WTC11 (cell line): ENCODE measurements around the gene STEAP1. TPM values are rescaled to one million over a fixed set of nuclear protein-coding genes. Genes with fewer than 3 reads are reported as not detected.

ENCODE experiments used
- ATAC-seq: fragments of 200-7000 bp; cut with Tn5 transposase; 2 replicates; pipeline ENCODE4 v1.10.0; 2021; ENCODE audit warnings: mild to moderate bottlenecking, moderate library complexity
- CTCF ChIA-PET: fragments of 300-600 bp; sonication (Branson Sonifier 250); formaldehyde crosslinking; loops from one replicate; lab custom pipeline; 2021; ENCODE audit warnings: antibody characterized with exemption; lab: Charles Lee
- POLR2A ChIA-PET: fragments of 350-600 bp; sonication (Branson Sonifier 250); formaldehyde crosslinking; loops from one replicate; lab custom pipeline; 2021; ENCODE audit warnings: antibody characterized with exemption; lab: Charles Lee
- DNase-seq: peaks from one replicate; pipeline ENCODE4 v3.0.0; 2021; ENCODE audit warnings: low spot score
- H3K27ac Mint-ChIP-seq: 2 replicates; pipeline ENCODE4 v1.8.0; 2021; ENCODE audit warnings: mixed read lengths
- H3K27me3 Mint-ChIP-seq: 2 replicates; pipeline ENCODE4 v1.8.0; 2021; ENCODE audit warnings: low read depth, mild to moderate bottlenecking, moderate library complexity, mixed read lengths
- H3K36me3 Mint-ChIP-seq: 2 replicates; pipeline ENCODE4 v1.8.0; 2021; ENCODE audit warnings: mixed read lengths
- H3K4me1 Mint-ChIP-seq: 2 replicates; pipeline ENCODE4 v1.8.0; 2022; ENCODE audit warnings: mixed read lengths
- H3K4me3 Mint-ChIP-seq: 2 replicates; pipeline ENCODE4 v1.8.0; 2021; ENCODE audit warnings: mild to moderate bottlenecking, moderate library complexity, mixed read lengths
- H3K9me3 Mint-ChIP-seq: 2 replicates; pipeline ENCODE4 v1.8.0; 2021; ENCODE audit warnings: mixed read lengths
- ARID4B ChIP-seq: sonication (generic); formaldehyde crosslinking; IDR thresholded peaks from 2 replicates; pipeline ENCODE4 v1.8.0; 2023; ENCODE audit warnings: missing genetic modification reagents, mild to moderate bottlenecking, borderline replicate concordance
- CREM ChIP-seq: sonication (generic); formaldehyde crosslinking; IDR thresholded peaks from 2 replicates; pipeline ENCODE4 v1.8.1; 2022; ENCODE audit warnings: mild to moderate bottlenecking, missing genetic modification reagents, moderate library complexity
- E2F4 ChIP-seq: sonication (generic); formaldehyde crosslinking; IDR thresholded peaks from 2 replicates; pipeline ENCODE4 v1.8.1; 2022; ENCODE audit warnings: low read depth, mild to moderate bottlenecking, moderate library complexity, missing genetic modification reagents, borderline replicate concordance
- E2F5 ChIP-seq: sonication (generic); formaldehyde crosslinking; IDR thresholded peaks from 2 replicates; pipeline ENCODE4 v1.8.1; 2022; ENCODE audit warnings: mild to moderate bottlenecking, moderate library complexity, missing genetic modification reagents
- ELF4 ChIP-seq: sonication (generic); formaldehyde crosslinking; IDR thresholded peaks from 2 replicates; pipeline ENCODE4 v1.8.1; 2022; ENCODE audit warnings: low read depth, mild to moderate bottlenecking, moderate library complexity, missing genetic modification reagents
- ESRRA ChIP-seq: sonication (generic); formaldehyde crosslinking; IDR thresholded peaks from 2 replicates; pipeline ENCODE4 v1.8.1; 2022; ENCODE audit warnings: mild to moderate bottlenecking, missing genetic modification reagents, borderline replicate concordance
- GABPB1 ChIP-seq: sonication (generic); formaldehyde crosslinking; IDR thresholded peaks from 2 replicates; pipeline ENCODE4 v1.8.1; 2023; ENCODE audit warnings: mild to moderate bottlenecking, missing genetic modification reagents
- JAZF1 ChIP-seq: fragments of 250-450 bp; sonication (Bioruptor Pico); IDR thresholded peaks from 2 replicates; pipeline ENCODE4 v1.9.0; 2021; ENCODE audit warnings: moderate library complexity, mild to moderate bottlenecking, inconsistent platforms
- JUN ChIP-seq: sonication (generic); formaldehyde crosslinking; IDR thresholded peaks from 2 replicates; pipeline ENCODE4 v1.8.0; 2023; ENCODE audit warnings: mild to moderate bottlenecking, missing genetic modification reagents
- NFE2L1 ChIP-seq: sonication (generic); formaldehyde crosslinking; IDR thresholded peaks from 2 replicates; pipeline ENCODE4 v1.8.1; 2023; ENCODE audit warnings: missing genetic modification reagents
- OVOL2 ChIP-seq: fragments of 250-450 bp; sonication (Bioruptor Pico); IDR thresholded peaks from 2 replicates; pipeline ENCODE4 v1.9.0; 2021; ENCODE audit warnings: mild to moderate bottlenecking, borderline replicate concordance
- PREB ChIP-seq: sonication (generic); formaldehyde crosslinking; IDR thresholded peaks from 2 replicates; pipeline ENCODE4 v1.8.1; 2022; ENCODE audit warnings: mild to moderate bottlenecking, missing genetic modification reagents, moderate library complexity, borderline replicate concordance
- PRRX2 ChIP-seq: fragments of 250-450 bp; sonication (Bioruptor Pico); IDR thresholded peaks from 2 replicates; pipeline ENCODE4 v1.8.0; 2021; ENCODE audit warnings: mild to moderate bottlenecking
- SMAD4 ChIP-seq: sonication (generic); formaldehyde crosslinking; IDR thresholded peaks from 2 replicates; pipeline ENCODE4 v1.8.0; 2022; ENCODE audit warnings: mild to moderate bottlenecking, missing genetic modification reagents
- USF1 ChIP-seq: sonication (generic); formaldehyde crosslinking; IDR thresholded peaks from 2 replicates; pipeline ENCODE4 v1.8.0; 2022; ENCODE audit warnings: mild to moderate bottlenecking, missing genetic modification reagents
- ZNF317 ChIP-seq: sonication (generic); formaldehyde crosslinking; IDR thresholded peaks from 2 replicates; pipeline ENCODE4 v1.8.1; 2023; ENCODE audit warnings: low read depth, mild to moderate bottlenecking, moderate library complexity, missing genetic modification reagents, borderline replicate concordance
- ZNF423 ChIP-seq: fragments of 250-450 bp; sonication (Bioruptor Pico); IDR thresholded peaks from 2 replicates; pipeline ENCODE4 v2.1.2; 2022; ENCODE audit warnings: mild to moderate bottlenecking, moderate library complexity
- ZNF671 ChIP-seq: fragments of 250-450 bp; sonication (Bioruptor Pico); IDR thresholded peaks from 2 replicates; pipeline ENCODE4 v1.8.0; 2021; ENCODE audit warnings: mild to moderate bottlenecking
- total RNA-seq: library from RNA; stranded (reverse); gene quantifications from 3 replicates; pipeline ENCODE4 v1.2.3, GENCODE V29; 2021

STEAP1 gene
- total RNA-seq, 1 experiment from 2014 or later, result 2.4 TPM

- H3K9me3 Mint-ChIP-seq, result peaks cover 4% of the 10 kb centered on the region
- H3K4me3 Mint-ChIP-seq, result no peak overlapping the region
- CTCF ChIA-PET, result interaction anchor here (0.9 kb wide), 1 partner anchor 78 kb away, joined by 3 read pairs; no protein-coding TSS in a partner anchor
- no peaks in the 10 kb centered on the region for H3K27me3 Mint-ChIP-seq
- ATAC-seq (no peak), DNase-seq (no peak)
- TF ChIP-seq CREM (CRISPR knock-in tag) (no peak), JAZF1 (CRISPR knock-in tag) (no peak), OVOL2 (CRISPR knock-in tag) (no peak)
- H3K4me1 Mint-ChIP-seq, result no peaks in the 10 kb centered on the region
- H3K36me3 Mint-ChIP-seq, result peaks cover 2% of the 10 kb centered on the region; the same call in 1 of the 2 replicates
- POLR2A ChIA-PET, result no interaction called here
- no peak overlapping the region for H3K27ac Mint-ChIP-seq
These were observed 13.1 kb downstream of the STEAP1 start for GRCh38 chr7:90167361-90167760.

GRCh38 chr7:90169891-90170290 lies 15.6 kb downstream of the STEAP1 start:
- POLR2A ChIA-PET, result no interaction called here
- Mint-ChIP-seq H3K27me3 (no peaks in the 10 kb centered on the region), H3K9me3 (peaks cover 4% of the 10 kb centered on the region), H3K4me3 (no peak overlapping the region), H3K36me3 (peaks cover 2% of the 10 kb centered on the region; the same call in 1 of the 2 replicates), H3K27ac (no peak overlapping the region)
- no peak for ATAC-seq
- TF ChIP-seq GABPB1 (CRISPR knock-in tag), result no peak
- no peak for TF ChIP-seq NFE2L1
- no peak for TF ChIP-seq ZNF317 (CRISPR knock-in tag)
- TF ChIP-seq ZNF423, result no peak
- TF ChIP-seq ARID4B (CRISPR knock-in tag), result no peak
- TF ChIP-seq USF1, result no peak
- no peak for TF ChIP-seq ELF4 (CRISPR knock-in tag)
- TF ChIP-seq E2F5 (CRISPR knock-in tag), result no peak
- no peak for TF ChIP-seq PREB (CRISPR knock-in tag)
- no peak for TF ChIP-seq JUN (CRISPR knock-in tag)
- no peak for TF ChIP-seq ESRRA (CRISPR knock-in tag)
- TF ChIP-seq SMAD4 (CRISPR knock-in tag), result no peak
- no peak for TF ChIP-seq PRRX2
- no peak for TF ChIP-seq ZNF671 (CRISPR knock-in tag)
- TF ChIP-seq E2F4 (CRISPR knock-in tag), result no peak
- TF ChIP-seq, all 79 proteins: peak for 0
- no peak for DNase-seq
- H3K4me1 Mint-ChIP-seq, result no peaks in the 10 kb centered on the region
- CTCF ChIA-PET, result no interaction called here
